GM13977 (cell line): Measurements from ENCODE around the gene RRP15.

Experiments used
- DNase-seq: peaks from one replicate; pipeline ENCODE4 v3.0.0; 2012; ENCODE audit warnings: low spot score
- CTCF ChIP-seq: IDR thresholded peaks from 2 replicates; pipeline ENCODE4 v1.5.1; 2012; ENCODE audit warnings: mild to moderate bottlenecking, control low read depth; ENCODE audit not compliant: insufficient read depth; ENCODE audit errors: extremely low read depth, missing control alignments
- in situ Hi-C: fragments of 300-500 bp; cut with MboI; formaldehyde crosslinking; loops from one replicate; pipeline ENCODE4 v1.12.0; 2022; ENCODE audit warnings: low sequenced_read_pairs, low pct_unique_long_range_greater_than_20kb, mixed read lengths, inconsistent platforms; ENCODE audit not compliant: unreplicated experiment

RRP15 gene

GRCh38 chr1:218362418-218363076, 77.5 kb downstream of the RRP15 start:
- in situ Hi-C loops, result no loop called here
- no peak for DNase-seq
- no peak for TF ChIP-seq CTCF

GRCh38 chr1:218363141-218363540, 78.0 kb downstream of the RRP15 start:
- no peak for TF ChIP-seq CTCF
- in situ Hi-C loops, result no loop called here
- no peak for DNase-seq

- TF ChIP-seq CTCF, result no peak
- no peak for DNase-seq
- in situ Hi-C loops, result no loop called here
Observed at GRCh38 chr1:218364028-218364710, 79.1 kb downstream of the RRP15 start.

- in situ Hi-C loops, result no loop called here
- TF ChIP-seq CTCF, result no peak
Observed at GRCh38 chr1:218365226-218365999, 80.3 kb downstream of the RRP15 start.

GRCh38 chr1:218366322-218367052, 81.4 kb downstream of the RRP15 start:
- in situ Hi-C loops, result no loop called here
- TF ChIP-seq CTCF, result no peak
- no peak for DNase-seq

More at GRCh38 chr1:218365226-218365999, 80.3 kb downstream of the RRP15 start:
- no peak for DNase-seq

- TF ChIP-seq CTCF, result no peak
- in situ Hi-C loops, result no loop called here
- DNase-seq, result no peak
Observed at GRCh38 chr1:218367118-218367517, 82.0 kb downstream of the RRP15 start.
